Transverse colon (tissue), 4 donors: ENCODE results near the gene CACNA2D1. TPM values are rescaled to one million over a fixed set of nuclear protein-coding genes. Genes with fewer than 3 reads are reported as not detected.

ENCODE experiments used
- DNase-seq: peaks from one replicate; pipeline ENCODE4 v3.0.0-alpha.2; 2019
- H3K27ac ChIP-seq, 4 donors: fragments of 200-600 bp; sonication (generic); 2 replicates each; pipeline ENCODE4 v1.5.1; 2016 to 2018; ENCODE audit warnings: inconsistent platforms in 4 of 4
- H3K27me3 ChIP-seq: fragments of 200-600 bp; sonication (generic); 2 replicates; pipeline ENCODE4 v1.5.1; 2017; ENCODE audit warnings: inconsistent platforms
- H3K36me3 ChIP-seq, 4 donors: fragments of 200-600 bp; sonication (generic); 2 replicates each; pipeline ENCODE4 v1.5.1; 2017 to 2019; ENCODE audit warnings: inconsistent platforms in 4 of 4
- H3K4me1 ChIP-seq, 4 donors: fragments of 200-600 bp; sonication (generic); 2 replicates each; pipeline ENCODE4 v1.5.1; 2017 to 2020; ENCODE audit warnings: inconsistent platforms in 4 of 4
- H3K4me3 ChIP-seq, 4 donors: fragments of 200-600 bp; sonication (generic); 1 replicate in 1 of 4; 2 replicates in 3 of 4; pipeline versions ENCODE4 v1.5.1 to v1.6.1; 2017 to 2019; ENCODE audit warnings: inconsistent platforms in 4 of 4
- H3K9me3 ChIP-seq, 2 donors: fragments of 200-600 bp; sonication (generic); 2 replicates each; pipeline ENCODE4 v1.5.1; 2017 to 2019; ENCODE audit warnings: inconsistent platforms in 2 of 2
- EP300 ChIP-seq: sonication (generic); formaldehyde crosslinking; IDR thresholded peaks from one replicate; pipeline ENCODE4 v1.6.1; 2017; ENCODE audit warnings: antibody characterized with exemption, low read depth
- POLR2A ChIP-seq: fragments of 450-650 bp; IDR thresholded peaks from one replicate; pipeline ENCODE4 v1.6.1; 2016; ENCODE audit warnings: antibody characterized with exemption, mild to moderate bottlenecking, moderate library complexity
- POLR2AphosphoS5 ChIP-seq, 3 donors: sonication (generic); formaldehyde crosslinking; IDR thresholded peaks; one replicate each; pipeline ENCODE4 v1.6.1; 2016; ENCODE audit warnings: antibody characterized with exemption in 3 of 3
- WGBS, 2 donors: methylation state at CpG; one replicate each; pipeline ENCODE4 v1.1.5; 2018; ENCODE audit warnings: low coverage in 1 of 2; 5-methylcytosine and 5-hydroxymethylcytosine counted together
- in situ Hi-C, 4 donors: fragments of 200-750 bp; cut with MboI; loops; one replicate each; pipeline versions ENCODE4 v1.15.0 to v1.15.1; 2017; ENCODE audit warnings: low sequenced_read_pairs in 3 of 4, low pct_ligation_motif_present in 1 of 4, low pct_unique_long_range_greater_than_20kb in 1 of 4
- intact Hi-C: fragments of 100-400 bp; cut with DNase I; formaldehyde crosslinking; loops from one replicate; pipeline ENCODE4 v1.15.1; 2023; ENCODE audit warnings: low total_unique reads
- total RNA-seq, 4 donors: library from RNA; depleted of rRNA; stranded (reverse); fragments of >200 nt; gene quantifications; one replicate each; pipeline ENCODE4 v1.1.0, GENCODE V29; 2016
- TF ChIP-seq, protein P1 (sequence below), 5 experiments: fragments of 200-600 bp in 3 of 5; fragments of 450-650 bp in 2 of 5; sonication (generic) in 3 of 5; IDR thresholded peaks; 1 replicate in 2 of 5; 2 replicates in 3 of 5; pipeline ENCODE4 v1.5.1; 2016 to 2017; ENCODE audit warnings: antibody characterized with exemption in 5 of 5, inconsistent platforms in 3 of 5, mild to moderate bottlenecking in 2 of 5, moderate library complexity in 1 of 5

CACNA2D1 gene
- total RNA-seq, 4 donors from 2014 or later, result 11.0 to 126 (median 22.9) TPM

DNA sequence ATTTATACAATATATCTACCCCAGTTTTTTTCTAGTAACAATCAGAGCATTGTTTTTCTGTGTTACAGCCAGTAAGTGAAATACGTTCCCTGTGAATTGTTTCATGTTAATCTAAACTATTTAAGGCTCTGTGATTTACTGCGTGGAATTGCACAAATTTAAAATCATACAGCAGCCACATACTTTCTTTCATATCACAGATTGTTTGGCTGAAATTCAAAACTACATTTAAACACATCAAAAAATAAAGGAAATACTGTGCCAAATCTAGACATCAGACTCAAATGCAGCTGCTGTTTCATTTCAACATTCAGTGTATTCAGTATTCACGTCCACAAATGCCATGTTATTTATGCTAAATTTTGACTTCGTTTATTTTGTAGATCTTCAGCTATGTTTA is 431.1 kb downstream of the CACNA2D1 start:
- no peak for TF ChIP-seq EP300
- TF ChIP-seq, protein P1, sequence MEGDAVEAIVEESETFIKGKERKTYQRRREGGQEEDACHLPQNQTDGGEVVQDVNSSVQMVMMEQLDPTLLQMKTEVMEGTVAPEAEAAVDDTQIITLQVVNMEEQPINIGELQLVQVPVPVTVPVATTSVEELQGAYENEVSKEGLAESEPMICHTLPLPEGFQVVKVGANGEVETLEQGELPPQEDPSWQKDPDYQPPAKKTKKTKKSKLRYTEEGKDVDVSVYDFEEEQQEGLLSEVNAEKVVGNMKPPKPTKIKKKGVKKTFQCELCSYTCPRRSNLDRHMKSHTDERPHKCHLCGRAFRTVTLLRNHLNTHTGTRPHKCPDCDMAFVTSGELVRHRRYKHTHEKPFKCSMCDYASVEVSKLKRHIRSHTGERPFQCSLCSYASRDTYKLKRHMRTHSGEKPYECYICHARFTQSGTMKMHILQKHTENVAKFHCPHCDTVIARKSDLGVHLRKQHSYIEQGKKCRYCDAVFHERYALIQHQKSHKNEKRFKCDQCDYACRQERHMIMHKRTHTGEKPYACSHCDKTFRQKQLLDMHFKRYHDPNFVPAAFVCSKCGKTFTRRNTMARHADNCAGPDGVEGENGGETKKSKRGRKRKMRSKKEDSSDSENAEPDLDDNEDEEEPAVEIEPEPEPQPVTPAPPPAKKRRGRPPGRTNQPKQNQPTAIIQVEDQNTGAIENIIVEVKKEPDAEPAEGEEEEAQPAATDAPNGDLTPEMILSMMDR (IDR thresholded peaks at IDR 0.05), result no peak
- TF ChIP-seq POLR2A, result no peak
- TF ChIP-seq POLR2AphosphoS5 (IDR thresholded peaks at IDR 0.05), result no peak
- H3K4me3 ChIP-seq, result no peak overlapping the region
- WGBS, 2 donors, result 34 to 37% methylated on average over 4 of the region's 4 CpGs
- no peaks in the 10 kb centered on the region for H3K27me3 ChIP-seq
- no peak overlapping the region for H3K27ac ChIP-seq
- no peak for DNase-seq
- no peaks in the 10 kb centered on the region for H3K9me3 ChIP-seq
- H3K36me3 ChIP-seq, result no peaks in the 10 kb centered on the region
- in situ Hi-C loops, result loop anchor here (25.0 kb wide), 1 partner anchor 525 kb away; no protein-coding TSS in a partner anchor
- intact Hi-C loops, result no loop called here
- no peaks in the 10 kb centered on the region for H3K4me1 ChIP-seq

DNA sequence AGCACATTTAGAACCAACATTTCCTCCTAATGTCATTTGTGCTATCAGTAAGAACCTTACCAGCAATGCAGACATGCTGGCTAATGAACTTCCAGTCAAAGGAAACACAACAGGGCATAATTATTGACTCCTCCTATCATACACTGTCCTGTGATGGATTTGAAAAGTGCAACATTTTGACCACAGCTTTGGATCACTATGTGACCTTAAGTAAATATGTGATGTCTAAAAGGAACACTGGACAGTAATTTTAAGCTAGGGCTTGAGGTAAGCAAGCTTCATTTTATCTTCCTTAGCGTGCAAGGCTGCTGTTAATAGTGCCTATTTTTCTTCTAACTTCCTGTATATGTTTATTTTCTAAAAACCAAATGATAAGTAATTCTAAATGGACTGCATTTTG is 433.2 kb downstream of the CACNA2D1 start:
- in situ Hi-C loops, result loop anchor here (25.0 kb wide), 1 partner anchor 523 kb away; no protein-coding TSS in a partner anchor

DNA sequence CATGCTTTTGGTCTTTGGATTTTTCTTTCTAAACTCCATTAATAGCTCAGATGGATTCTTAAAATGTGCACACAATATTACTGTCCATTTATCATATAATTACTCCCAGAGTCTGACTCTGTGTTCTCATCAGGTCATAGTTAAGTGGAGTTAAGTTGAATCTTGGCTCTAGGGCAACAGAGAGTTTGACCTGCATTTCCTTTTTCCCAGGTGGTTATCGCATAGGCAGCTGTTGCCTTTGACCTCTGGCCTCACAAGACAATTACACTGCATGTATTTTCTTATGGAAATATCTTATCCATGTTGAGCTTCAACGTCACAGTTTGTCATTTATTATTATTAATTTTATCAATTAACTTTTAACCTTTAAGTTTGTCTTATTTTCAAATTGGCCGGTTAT is 436.3 kb downstream of the CACNA2D1 start:
- no peak overlapping the region for H3K27ac ChIP-seq
- TF ChIP-seq, protein P1 (IDR thresholded peaks at IDR 0.05), result no peak
- TF ChIP-seq POLR2A, result no peak
- TF ChIP-seq EP300, result no peak
- TF ChIP-seq POLR2AphosphoS5 (IDR thresholded peaks at IDR 0.05), result no peak
- intact Hi-C loops, result no loop called here
- H3K36me3 ChIP-seq, result no peaks in the 10 kb centered on the region
- H3K4me3 ChIP-seq, result no peak overlapping the region
- H3K9me3 ChIP-seq, result no peaks in the 10 kb centered on the region
- no peak for DNase-seq
- in situ Hi-C loops, result loop anchor here (25.0 kb wide), 1 partner anchor 520 kb away; no protein-coding TSS in a partner anchor
- no peaks in the 10 kb centered on the region for H3K4me1 ChIP-seq
- H3K27me3 ChIP-seq, result no peaks in the 10 kb centered on the region
- WGBS, 2 donors, result 61 to 70% methylated on average over 3 of the region's 3 CpGs

More for the DNA sequence above, 433.2 kb downstream of the CACNA2D1 start:
- Histone ChIP-seq H3K9me3 (no peaks in the 10 kb centered on the region), H3K4me1 (no peaks in the 10 kb centered on the region), H3K27ac (no peak overlapping the region), H3K36me3 (no peaks in the 10 kb centered on the region), H3K27me3 (no peaks in the 10 kb centered on the region), H3K4me3 (no peak overlapping the region)
- 69 to 75% methylated on average over 1 of the region's 1 CpG for WGBS, 2 donors
- intact Hi-C loops, result no loop called here
- no peak for TF ChIP-seq POLR2AphosphoS5 (IDR thresholded peaks at IDR 0.05)
- TF ChIP-seq, protein P1 (IDR thresholded peaks at IDR 0.05), result no peak
- DNase-seq, result no peak

DNA sequence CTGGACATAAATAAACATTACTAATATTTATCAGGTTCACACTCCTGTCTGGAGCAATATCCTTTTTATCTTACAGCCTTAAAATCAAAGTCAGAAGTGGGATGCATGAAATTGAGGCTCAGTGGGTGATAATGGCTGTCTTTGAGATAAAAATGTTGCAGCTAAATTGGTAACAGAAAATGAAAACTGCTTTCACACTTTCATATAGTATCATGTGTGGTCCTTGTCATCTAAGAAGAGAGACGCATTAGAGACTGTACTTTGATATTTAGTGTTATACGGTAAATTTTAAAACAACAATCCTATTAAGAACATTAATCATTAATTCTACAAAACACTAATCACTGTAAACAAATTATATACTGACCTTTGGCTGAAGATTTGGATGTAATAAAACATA is 438.5 kb downstream of the CACNA2D1 start:
- Histone ChIP-seq H3K27me3 (no peaks in the 10 kb centered on the region), H3K36me3 (no peaks in the 10 kb centered on the region), H3K9me3 (no peaks in the 10 kb centered on the region), H3K4me3 (no peak overlapping the region), H3K4me1 (no peaks in the 10 kb centered on the region), H3K27ac (no peak overlapping the region)
- TF ChIP-seq, protein P1 (IDR thresholded peaks at IDR 0.05), result no peak
- TF ChIP-seq EP300 (no peak), POLR2AphosphoS5 (IDR thresholded peaks at IDR 0.05) (no peak), POLR2A (no peak)
- no peak for DNase-seq
- intact Hi-C loops, result no loop called here
- WGBS, 2 donors, result 72 to 87% methylated on average over 2 of the region's 2 CpGs
- in situ Hi-C loops, result loop anchor here (25.0 kb wide), 1 partner anchor 518 kb away; no protein-coding TSS in a partner anchor
